GM12873 (cell line): Measurements from ENCODE around the gene CLSTN2.

Source experiments
- TF ChIP-seq, protein P1 (sequence below): IDR thresholded peaks from 2 replicates; pipeline ENCODE4 v1.5.1; 2012; ENCODE audit warnings: low read depth, mild to moderate bottlenecking, moderate library complexity, low read length, control low read depth; ENCODE audit not compliant: insufficient read depth; ENCODE audit errors: missing control alignments

The CLSTN2 gene

GRCh38 chr3:139945386-139945785, 10.4 kb downstream of the CLSTN2 start:
- TF ChIP-seq, protein P1, sequence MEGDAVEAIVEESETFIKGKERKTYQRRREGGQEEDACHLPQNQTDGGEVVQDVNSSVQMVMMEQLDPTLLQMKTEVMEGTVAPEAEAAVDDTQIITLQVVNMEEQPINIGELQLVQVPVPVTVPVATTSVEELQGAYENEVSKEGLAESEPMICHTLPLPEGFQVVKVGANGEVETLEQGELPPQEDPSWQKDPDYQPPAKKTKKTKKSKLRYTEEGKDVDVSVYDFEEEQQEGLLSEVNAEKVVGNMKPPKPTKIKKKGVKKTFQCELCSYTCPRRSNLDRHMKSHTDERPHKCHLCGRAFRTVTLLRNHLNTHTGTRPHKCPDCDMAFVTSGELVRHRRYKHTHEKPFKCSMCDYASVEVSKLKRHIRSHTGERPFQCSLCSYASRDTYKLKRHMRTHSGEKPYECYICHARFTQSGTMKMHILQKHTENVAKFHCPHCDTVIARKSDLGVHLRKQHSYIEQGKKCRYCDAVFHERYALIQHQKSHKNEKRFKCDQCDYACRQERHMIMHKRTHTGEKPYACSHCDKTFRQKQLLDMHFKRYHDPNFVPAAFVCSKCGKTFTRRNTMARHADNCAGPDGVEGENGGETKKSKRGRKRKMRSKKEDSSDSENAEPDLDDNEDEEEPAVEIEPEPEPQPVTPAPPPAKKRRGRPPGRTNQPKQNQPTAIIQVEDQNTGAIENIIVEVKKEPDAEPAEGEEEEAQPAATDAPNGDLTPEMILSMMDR: no peak

- TF ChIP-seq, protein P1: no peak
Observed at GRCh38 chr3:139945942-139946341, 11.0 kb downstream of the CLSTN2 start.

DNA sequence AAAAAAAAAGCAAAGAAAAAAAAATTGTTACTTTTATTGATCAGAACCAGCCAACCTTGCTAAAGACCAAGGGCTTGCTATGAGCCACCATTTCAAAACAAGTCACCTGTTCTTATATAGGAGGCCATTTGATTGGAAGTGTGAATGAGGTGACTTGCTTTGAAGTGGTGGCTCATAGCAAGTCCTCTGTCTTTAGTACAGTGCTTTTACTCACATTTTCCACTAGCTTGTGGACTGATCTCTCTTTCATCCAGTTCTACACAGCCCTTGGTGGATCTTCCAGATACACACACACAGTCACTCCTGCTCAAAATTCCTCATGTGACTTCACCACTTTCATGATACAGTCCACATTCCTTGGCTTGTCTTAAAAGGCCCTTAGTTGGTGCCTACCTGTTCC, 13.5 kb downstream of the CLSTN2 start:
- TF ChIP-seq, protein P1: no peak

GRCh38 chr3:139948898-139949297, 13.9 kb downstream of the CLSTN2 start:
- TF ChIP-seq, protein P1: no peak

GRCh38 chr3:139953131-139953910, 18.3 kb downstream of the CLSTN2 start:
- TF ChIP-seq, protein P1: no peak

DNA sequence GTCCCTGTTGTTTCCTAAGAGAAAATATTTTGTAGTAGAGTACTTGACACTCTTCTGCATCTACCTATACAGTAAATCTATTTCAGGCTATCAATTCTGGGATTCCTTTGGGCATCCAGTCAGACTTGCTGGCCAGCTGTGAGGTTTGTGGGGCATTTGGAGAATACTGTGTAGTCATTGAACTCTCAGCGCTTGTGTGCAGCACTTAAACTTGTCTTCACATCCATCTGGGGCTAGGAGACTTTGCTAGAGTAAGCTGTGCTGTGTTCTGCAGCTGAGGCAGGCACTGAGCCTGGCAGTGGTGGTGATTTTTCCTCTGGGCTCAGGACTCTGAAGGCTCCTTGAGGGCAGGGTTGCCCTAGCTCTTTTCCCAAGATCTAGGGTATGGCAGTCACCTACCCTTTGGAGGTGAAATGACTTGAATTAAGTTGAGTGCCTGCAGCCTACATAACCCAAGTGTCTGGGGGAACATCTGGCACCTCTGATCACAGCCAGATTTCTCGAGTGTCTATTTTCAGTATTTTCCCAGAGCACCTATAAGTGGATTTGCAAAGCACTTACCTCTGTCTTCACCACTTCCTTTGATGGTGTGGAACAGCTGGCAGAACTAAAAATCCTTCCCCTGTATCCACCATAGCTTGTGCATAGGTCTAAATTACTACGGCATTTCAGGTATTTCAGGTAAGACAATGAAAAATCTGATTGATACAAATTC, 19.3 kb downstream of the CLSTN2 start:
- TF ChIP-seq, protein P1: no peak

DNA sequence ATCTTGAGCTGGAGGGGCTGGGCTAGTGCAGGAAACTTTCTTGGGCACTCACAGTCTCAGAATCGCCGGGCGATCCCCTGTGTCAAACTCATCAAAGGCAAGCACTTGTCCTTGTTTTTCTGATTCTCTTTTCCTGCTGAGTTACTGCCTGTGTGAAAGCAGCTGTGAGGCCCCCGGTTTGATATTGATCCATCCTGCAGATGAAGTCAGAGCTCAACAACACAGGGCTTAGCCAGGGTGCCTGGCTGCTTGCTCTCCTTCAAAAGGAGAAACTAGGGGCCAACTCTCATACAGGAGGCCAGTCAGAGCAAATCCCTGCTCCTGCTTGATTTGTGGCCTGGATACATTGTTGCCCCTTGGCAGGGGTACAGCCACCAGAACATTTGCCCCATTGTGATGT, 22.9 kb downstream of the CLSTN2 start:
- TF ChIP-seq, protein P1: no peak
